H1 (cell line): ENCODE data around the gene EGFR. TPM values are rescaled to one million over a fixed set of nuclear protein-coding genes. Genes with fewer than 3 reads are reported as not detected.

Experiments
- EP300 ChIP-seq, 2 experiments: IDR thresholded peaks; 1 replicate in 1 of 2; 2 replicates in 1 of 2; pipeline ENCODE4 v1.6.1; 2011 to 2012; ENCODE audit warnings: low read depth in 2 of 2, low read length in 2 of 2, mild to moderate bottlenecking in 2 of 2, borderline replicate concordance in 1 of 2, inconsistent platforms in 1 of 2, moderate library complexity in 1 of 2
- polyA plus RNA-seq, 7 experiments: library from polyadenylated mRNA; depleted of rRNA in 3 of 7; stranded (reverse) in 5 of 7; unstranded in 2 of 7; fragments of >200 nt in 5 of 7; fragments of 200-250 nt in 2 of 7; gene quantifications; 1 replicate in 5 of 7; 2 replicates in 1 of 7; 4 replicates in 1 of 7; pipeline versions ENCODE4 v1.2.1 to v1.2.3, GENCODE V29; 2011 to 2013; ENCODE audit warnings: missing spikeins in 2 of 7, mixed read lengths in 2 of 7
- total RNA-seq: library from RNA; stranded (reverse); fragmentation: NEBNext Ultra II Directional; extraction: Animal tissue kit (Norgen Biotek cat#: 25700); gene quantifications from 2 replicates; pipeline ENCODE4 v1.2.1, GENCODE V29; 2021

The EGFR gene
- total and polyA plus RNA-seq, 2 of the 8 experiments (the other 6 are each of a cell fraction or from before 2014, with no cell fraction given), result 1.9 to 5.8 TPM

DNA sequence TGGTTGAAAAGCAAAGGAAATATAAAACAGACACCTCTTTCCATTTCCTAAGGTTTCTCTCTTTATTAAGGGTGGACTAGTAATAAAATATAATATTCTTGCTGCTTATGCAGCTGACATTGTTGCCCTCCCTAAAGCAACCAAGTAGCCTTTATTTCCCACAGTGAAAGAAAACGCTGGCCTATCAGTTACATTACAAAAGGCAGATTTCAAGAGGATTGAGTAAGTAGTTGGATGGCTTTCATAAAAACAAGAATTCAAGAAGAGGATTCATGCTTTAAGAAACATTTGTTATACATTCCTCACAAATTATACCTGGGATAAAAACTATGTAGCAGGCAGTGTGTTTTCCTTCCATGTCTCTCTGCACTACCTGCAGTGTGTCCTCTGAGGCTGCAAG, 191.9 kb downstream of the EGFR start (continued):
- no peak for TF ChIP-seq EP300 (IDR thresholded peaks at IDR 0.05; ENCODE audit: borderline replicate concordance in 1 of 2, low read depth in 2 of 2, low read length in 2 of 2)
